GM23338 (cell line): ENCODE data around the gene GKN2. TPM values are rescaled to one million over a fixed set of nuclear protein-coding genes. Genes with fewer than 3 reads are reported as not detected.

Experiments
- ATAC-seq: fragments of 200-7000 bp; cut with Tn5 transposase; 3 replicates; pipeline ENCODE4 v1.9.1; 2020
- DNase-seq: peaks from one replicate; pipeline ENCODE4 v3.0.0-alpha.2; 2015; ENCODE audit warnings: low spot score
- H2AFZ ChIP-seq: fragments of 200-600 bp; sonication (generic); 2 replicates; pipeline ENCODE4 v1.8.0; 2016; ENCODE audit warnings: antibody characterized with exemption, mild to moderate bottlenecking, moderate library complexity
- H3F3A ChIP-seq: fragments of 200-600 bp; sonication (generic); replicated peaks from 2 replicates; pipeline ENCODE4 v1.8.0; 2017; ENCODE audit warnings: antibody characterized with exemption, mixed run types, low read depth
- H3K27ac ChIP-seq: fragments of 200-600 bp; sonication (generic); 2 replicates; pipeline ENCODE4 v1.6.1; 2016; ENCODE audit warnings: low read depth
- H3K27me3 ChIP-seq: fragments of 200-600 bp; sonication (generic); 2 replicates; pipeline ENCODE4 v1.8.0; 2016; ENCODE audit warnings: mild to moderate bottlenecking, mixed run types, moderate library complexity; ENCODE audit not compliant: insufficient read depth
- H3K36me3 ChIP-seq: fragments of 200-600 bp; sonication (generic); 2 replicates; pipeline ENCODE4 v1.8.0; 2016; ENCODE audit warnings: mild to moderate bottlenecking; ENCODE audit not compliant: insufficient read depth
- H3K4me1 ChIP-seq: fragments of 200-600 bp; sonication (generic); 2 replicates; pipeline ENCODE4 v1.8.0; 2016; ENCODE audit warnings: mild to moderate bottlenecking, moderate library complexity; ENCODE audit not compliant: insufficient read depth
- H3K4me2 ChIP-seq: fragments of 200-600 bp; sonication (generic); 2 replicates; pipeline ENCODE4 v1.7.1; 2017; ENCODE audit warnings: mixed run types
- H3K4me3 ChIP-seq: fragments of 200-600 bp; sonication (generic); 2 replicates; pipeline ENCODE4 v1.6.1; 2016; ENCODE audit warnings: mixed run types
- H3K79me2 ChIP-seq: fragments of 200-600 bp; sonication (generic); replicated peaks from 2 replicates; pipeline ENCODE4 v1.8.0; 2017; ENCODE audit warnings: mild to moderate bottlenecking; ENCODE audit not compliant: insufficient read depth
- H3K9me2 ChIP-seq: fragments of 200-600 bp; sonication (generic); 2 replicates; pipeline ENCODE4 v1.8.0; 2017; ENCODE audit not compliant: insufficient read depth
- H4K20me1 ChIP-seq: fragments of 200-600 bp; sonication (generic); replicated peaks from 2 replicates; pipeline ENCODE4 v1.8.0; 2017; ENCODE audit warnings: mild to moderate bottlenecking; ENCODE audit not compliant: insufficient read depth
- H3K27ac Mint-ChIP-seq: 2 replicates; pipeline ENCODE4 v1.8.0; 2020; ENCODE audit warnings: inconsistent platforms, mild to moderate bottlenecking, moderate library complexity, mixed read lengths
- H3K27me3 Mint-ChIP-seq: 3 replicates; pipeline ENCODE4 v1.8.0; 2022; ENCODE audit warnings: low read depth, mild to moderate bottlenecking, moderate library complexity, mixed read lengths, inconsistent platforms; ENCODE audit not compliant: insufficient read depth, poor library complexity
- H3K36me3 Mint-ChIP-seq: 3 replicates; pipeline ENCODE4 v1.8.0; 2021; ENCODE audit warnings: low read depth, mild to moderate bottlenecking, inconsistent platforms, moderate library complexity, mixed read lengths
- H3K4me1 Mint-ChIP-seq: 3 replicates; pipeline ENCODE4 v1.8.0; 2020; ENCODE audit warnings: mild to moderate bottlenecking, inconsistent platforms, mixed read lengths
- H3K4me3 Mint-ChIP-seq: 3 replicates; pipeline ENCODE4 v1.8.0; 2021; ENCODE audit warnings: moderate library complexity, mild to moderate bottlenecking, inconsistent platforms, mixed read lengths
- H3K9me3 Mint-ChIP-seq: 3 replicates; pipeline ENCODE4 v1.8.0; 2020; ENCODE audit warnings: moderate library complexity, mild to moderate bottlenecking, inconsistent platforms, mixed read lengths
- EZH2 ChIP-seq: fragments of 200-600 bp; sonication (generic); IDR thresholded peaks from one replicate; pipeline ENCODE4 v1.8.0; 2017; ENCODE audit warnings: antibody characterized with exemption, mild to moderate bottlenecking, low read depth; ENCODE audit not compliant: unreplicated experiment
- POLR2AphosphoS5 ChIP-seq: IDR thresholded peaks from 2 replicates; pipeline ENCODE4 v1.6.1; 2016; ENCODE audit warnings: antibody characterized with exemption, low read depth
- polyA plus RNA-seq: library from polyadenylated mRNA; unstranded; fragments of >200 nt; fragmentation: Nextera tagmentation; extraction: Ambion mirVana; gene quantifications from 2 replicates; pipeline ENCODE4 v1.2.1, GENCODE V29; 2016
- total RNA-seq: library from RNA; depleted of rRNA; stranded (reverse); fragments of >200 nt; shearing (Covaris generic); gene quantifications from 2 replicates; pipeline ENCODE4 v1.2.3, GENCODE V29; 2014
- TF ChIP-seq, protein P1 (sequence below), 2 experiments: fragments of 200-600 bp in 1 of 2; sonication (generic) in 1 of 2; conservative IDR thresholded peaks; 2 replicates each; pipeline versions ENCODE4 v1.5.1 to v1.6.1; 2016 to 2017; ENCODE audit warnings: antibody characterized with exemption in 2 of 2, low read depth in 2 of 2, mild to moderate bottlenecking in 2 of 2, moderate library complexity in 1 of 2
- TF ChIP-seq, protein P2 (sequence below): fragments of 250-450 bp; sonication (Bioruptor Pico); IDR thresholded peaks from 2 replicates; pipeline ENCODE4 v1.5.0; 2020; ENCODE audit warnings: mild to moderate bottlenecking, moderate library complexity

The GKN2 gene
- total and polyA plus RNA-seq, 2 experiments from 2014 or later: not detected

- Histone ChIP-seq H3K27me3 (peaks cover 9% of the 10 kb centered on the region; the same call in 1 of the 2 replicates), H3K4me3 (peak overlapping the region; percentile 69), H3K4me1 (no peaks in the 10 kb centered on the region), H3K27ac (no peak overlapping the region), H3K9me2 (no peaks in the 10 kb centered on the region), H3K79me2 (no peaks in the 10 kb centered on the region), H4K20me1 (no peaks in the 10 kb centered on the region), H3K36me3 (no peaks in the 10 kb centered on the region), H2AFZ (peak overlapping the region; percentile 100), H3K4me2 (peak overlapping the region; percentile 93), H3F3A (no peaks in the 10 kb centered on the region)
- peaks cover 5% of the 10 kb centered on the region; the same call in 2 of the 3 replicates for H3K9me3 Mint-ChIP-seq
- no peaks in the 10 kb centered on the region; the same call in 2 of the 3 replicates for H3K4me1 Mint-ChIP-seq
- no peaks in the 10 kb centered on the region for H3K36me3 Mint-ChIP-seq
- H3K27me3 Mint-ChIP-seq: no peaks in the 10 kb centered on the region
- TF ChIP-seq, protein P1, sequence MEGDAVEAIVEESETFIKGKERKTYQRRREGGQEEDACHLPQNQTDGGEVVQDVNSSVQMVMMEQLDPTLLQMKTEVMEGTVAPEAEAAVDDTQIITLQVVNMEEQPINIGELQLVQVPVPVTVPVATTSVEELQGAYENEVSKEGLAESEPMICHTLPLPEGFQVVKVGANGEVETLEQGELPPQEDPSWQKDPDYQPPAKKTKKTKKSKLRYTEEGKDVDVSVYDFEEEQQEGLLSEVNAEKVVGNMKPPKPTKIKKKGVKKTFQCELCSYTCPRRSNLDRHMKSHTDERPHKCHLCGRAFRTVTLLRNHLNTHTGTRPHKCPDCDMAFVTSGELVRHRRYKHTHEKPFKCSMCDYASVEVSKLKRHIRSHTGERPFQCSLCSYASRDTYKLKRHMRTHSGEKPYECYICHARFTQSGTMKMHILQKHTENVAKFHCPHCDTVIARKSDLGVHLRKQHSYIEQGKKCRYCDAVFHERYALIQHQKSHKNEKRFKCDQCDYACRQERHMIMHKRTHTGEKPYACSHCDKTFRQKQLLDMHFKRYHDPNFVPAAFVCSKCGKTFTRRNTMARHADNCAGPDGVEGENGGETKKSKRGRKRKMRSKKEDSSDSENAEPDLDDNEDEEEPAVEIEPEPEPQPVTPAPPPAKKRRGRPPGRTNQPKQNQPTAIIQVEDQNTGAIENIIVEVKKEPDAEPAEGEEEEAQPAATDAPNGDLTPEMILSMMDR (conservative IDR thresholded peaks at IDR 0.05; ENCODE audit: low read depth in 2 of 2): peak; percentile 75 to 76
- TF ChIP-seq POLR2AphosphoS5 (peak; percentile 21; the same call in 1 of the 2 replicates), EZH2 (no peak)
- TF ChIP-seq, protein P2, sequence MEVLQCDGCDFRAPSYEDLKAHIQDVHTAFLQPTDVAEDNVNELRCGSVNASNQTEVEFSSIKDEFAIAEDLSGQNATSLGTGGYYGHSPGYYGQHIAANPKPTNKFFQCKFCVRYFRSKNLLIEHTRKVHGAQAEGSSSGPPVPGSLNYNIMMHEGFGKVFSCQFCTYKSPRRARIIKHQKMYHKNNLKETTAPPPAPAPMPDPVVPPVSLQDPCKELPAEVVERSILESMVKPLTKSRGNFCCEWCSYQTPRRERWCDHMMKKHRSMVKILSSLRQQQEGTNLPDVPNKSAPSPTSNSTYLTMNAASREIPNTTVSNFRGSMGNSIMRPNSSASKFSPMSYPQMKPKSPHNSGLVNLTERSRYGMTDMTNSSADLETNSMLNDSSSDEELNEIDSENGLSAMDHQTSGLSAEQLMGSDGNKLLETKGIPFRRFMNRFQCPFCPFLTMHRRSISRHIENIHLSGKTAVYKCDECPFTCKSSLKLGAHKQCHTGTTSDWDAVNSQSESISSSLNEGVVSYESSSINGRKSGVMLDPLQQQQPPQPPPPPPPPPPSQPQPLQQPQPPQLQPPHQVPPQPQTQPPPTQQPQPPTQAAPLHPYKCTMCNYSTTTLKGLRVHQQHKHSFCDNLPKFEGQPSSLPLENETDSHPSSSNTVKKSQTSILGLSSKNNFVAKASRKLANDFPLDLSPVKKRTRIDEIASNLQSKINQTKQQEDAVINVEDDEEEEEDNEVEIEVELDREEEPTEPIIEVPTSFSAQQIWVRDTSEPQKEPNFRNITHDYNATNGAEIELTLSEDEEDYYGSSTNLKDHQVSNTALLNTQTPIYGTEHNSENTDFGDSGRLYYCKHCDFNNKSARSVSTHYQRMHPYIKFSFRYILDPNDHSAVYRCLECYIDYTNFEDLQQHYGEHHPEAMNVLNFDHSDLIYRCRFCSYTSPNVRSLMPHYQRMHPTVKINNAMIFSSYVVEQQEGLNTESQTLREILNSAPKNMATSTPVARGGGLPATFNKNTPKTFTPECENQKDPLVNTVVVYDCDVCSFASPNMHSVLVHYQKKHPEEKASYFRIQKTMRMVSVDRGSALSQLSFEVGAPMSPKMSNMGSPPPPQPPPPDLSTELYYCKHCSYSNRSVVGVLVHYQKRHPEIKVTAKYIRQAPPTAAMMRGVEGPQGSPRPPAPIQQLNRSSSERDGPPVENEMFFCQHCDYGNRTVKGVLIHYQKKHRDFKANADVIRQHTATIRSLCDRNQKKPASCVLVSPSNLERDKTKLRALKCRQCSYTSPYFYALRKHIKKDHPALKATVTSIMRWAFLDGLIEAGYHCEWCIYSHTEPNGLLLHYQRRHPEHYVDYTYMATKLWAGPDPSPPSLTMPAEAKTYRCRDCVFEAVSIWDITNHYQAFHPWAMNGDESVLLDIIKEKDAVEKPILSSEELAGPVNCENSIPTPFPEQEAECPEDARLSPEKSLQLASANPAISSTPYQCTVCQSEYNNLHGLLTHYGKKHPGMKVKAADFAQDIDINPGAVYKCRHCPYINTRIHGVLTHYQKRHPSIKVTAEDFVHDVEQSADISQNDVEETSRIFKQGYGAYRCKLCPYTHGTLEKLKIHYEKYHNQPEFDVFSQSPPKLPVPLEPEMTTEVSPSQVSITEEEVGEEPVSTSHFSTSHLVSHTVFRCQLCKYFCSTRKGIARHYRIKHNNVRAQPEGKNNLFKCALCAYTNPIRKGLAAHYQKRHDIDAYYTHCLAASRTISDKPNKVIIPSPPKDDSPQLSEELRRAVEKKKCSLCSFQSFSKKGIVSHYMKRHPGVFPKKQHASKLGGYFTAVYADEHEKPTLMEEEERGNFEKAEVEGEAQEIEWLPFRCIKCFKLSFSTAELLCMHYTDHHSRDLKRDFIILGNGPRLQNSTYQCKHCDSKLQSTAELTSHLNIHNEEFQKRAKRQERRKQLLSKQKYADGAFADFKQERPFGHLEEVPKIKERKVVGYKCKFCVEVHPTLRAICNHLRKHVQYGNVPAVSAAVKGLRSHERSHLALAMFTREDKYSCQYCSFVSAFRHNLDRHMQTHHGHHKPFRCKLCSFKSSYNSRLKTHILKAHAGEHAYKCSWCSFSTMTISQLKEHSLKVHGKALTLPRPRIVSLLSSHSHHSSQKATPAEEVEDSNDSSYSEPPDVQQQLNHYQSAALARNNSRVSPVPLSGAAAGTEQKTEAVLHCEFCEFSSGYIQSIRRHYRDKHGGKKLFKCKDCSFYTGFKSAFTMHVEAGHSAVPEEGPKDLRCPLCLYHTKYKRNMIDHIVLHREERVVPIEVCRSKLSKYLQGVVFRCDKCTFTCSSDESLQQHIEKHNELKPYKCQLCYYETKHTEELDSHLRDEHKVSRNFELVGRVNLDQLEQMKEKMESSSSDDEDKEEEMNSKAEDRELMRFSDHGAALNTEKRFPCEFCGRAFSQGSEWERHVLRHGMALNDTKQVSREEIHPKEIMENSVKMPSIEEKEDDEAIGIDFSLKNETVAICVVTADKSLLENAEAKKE (CRISPR knock-in tag): no peak
- peak overlapping the region; percentile 71 for H3K4me3 Mint-ChIP-seq
- peak; percentile 89 for DNase-seq
- ATAC-seq: peak; percentile 96
- peak overlapping the region; percentile 74; the same call in 1 of the 2 replicates for H3K27ac Mint-ChIP-seq
These were observed 8.8 kb downstream of the GKN2 start for GRCh38 chr2:68943581-68944568.
